Astrocyte (in vitro differentiated cells and primary cell): ENCODE data around the gene NMT1. TPM values are rescaled to one million over a fixed set of nuclear protein-coding genes. Genes with fewer than 3 reads are reported as not detected.
"Not testable (repeated sequence)": the region's sequence is repeated elsewhere in the genome, so short reads cannot be mapped to it uniquely, and the experiment has no call there.

Source experiments
- DNase-seq: peaks from one replicate; pipeline ENCODE4 v3.0.0-alpha.2; 2010; ENCODE audit warnings: low read depth
- FAIRE-seq: peaks from 2 replicates; lab custom pipeline; 2011; peaks lifted over from hg19 to GRCh38; lab: Jason Lieb, UNC
- H2AFZ ChIP-seq: 2 replicates; pipeline ENCODE4 v1.6.0; 2012; ENCODE audit warnings: low read depth, low read length, inconsistent platforms
- H3K27ac ChIP-seq: 2 replicates; pipeline ENCODE4 v1.5.1; 2011; ENCODE audit warnings: low read depth, low read length, inconsistent platforms
- H3K27me3 ChIP-seq: 2 replicates; pipeline ENCODE4 v1.6.0; 2011; ENCODE audit warnings: low read length, inconsistent platforms; ENCODE audit not compliant: insufficient read depth
- H3K36me3 ChIP-seq: 2 replicates; pipeline ENCODE4 v1.5.1; 2011; ENCODE audit warnings: low read length, inconsistent platforms; ENCODE audit not compliant: insufficient read depth
- H3K4me1 ChIP-seq: 2 replicates; pipeline ENCODE4 v1.5.1; 2011; ENCODE audit warnings: low read length, inconsistent platforms; ENCODE audit not compliant: insufficient read depth
- H3K4me2 ChIP-seq: 2 replicates; pipeline ENCODE4 v1.6.0; 2012; ENCODE audit warnings: low read length, inconsistent platforms
- H3K4me3 ChIP-seq: 2 replicates; pipeline ENCODE4 v1.5.1; 2011; ENCODE audit warnings: low read depth, mild to moderate bottlenecking, low read length, inconsistent platforms; ENCODE audit not compliant: insufficient read depth
- H3K79me2 ChIP-seq: 2 replicates; pipeline ENCODE4 v1.6.0; 2012; ENCODE audit warnings: mild to moderate bottlenecking, low read length, inconsistent platforms; ENCODE audit not compliant: insufficient read depth
- H3K9ac ChIP-seq: 2 replicates; pipeline ENCODE4 v1.6.0; 2012; ENCODE audit warnings: mild to moderate bottlenecking, low read length, inconsistent platforms
- H3K9me3 ChIP-seq: 2 replicates; pipeline ENCODE4 v1.5.1; 2012; ENCODE audit warnings: low read depth, mild to moderate bottlenecking, low read length, inconsistent platforms; ENCODE audit not compliant: insufficient read depth
- H4K20me1 ChIP-seq: 2 replicates; pipeline ENCODE4 v1.6.0; 2012; ENCODE audit warnings: low read length, inconsistent platforms; ENCODE audit not compliant: insufficient read depth
- H3K27ac Mint-ChIP-seq: one replicate; pipeline ENCODE4 v1.8.0; 2021; ENCODE audit warnings: mild to moderate bottlenecking, mixed read lengths; ENCODE audit not compliant: unreplicated experiment
- H3K27me3 Mint-ChIP-seq: one replicate; pipeline ENCODE4 v1.8.0; 2021; ENCODE audit warnings: low read depth, mixed read lengths; ENCODE audit not compliant: unreplicated experiment
- H3K36me3 Mint-ChIP-seq: one replicate; pipeline ENCODE4 v1.8.0; 2021; ENCODE audit warnings: low read depth, mixed read lengths; ENCODE audit not compliant: unreplicated experiment
- H3K4me1 Mint-ChIP-seq: one replicate; pipeline ENCODE4 v1.8.0; 2021; ENCODE audit warnings: low read depth, mixed read lengths; ENCODE audit not compliant: unreplicated experiment
- H3K4me3 Mint-ChIP-seq: one replicate; pipeline ENCODE4 v1.8.0; 2021; ENCODE audit warnings: mild to moderate bottlenecking, moderate library complexity, mixed read lengths; ENCODE audit not compliant: unreplicated experiment
- H3K9me3 Mint-ChIP-seq: one replicate; pipeline ENCODE4 v1.8.0; 2021; ENCODE audit warnings: mild to moderate bottlenecking, mixed read lengths; ENCODE audit not compliant: unreplicated experiment
- CTCF ChIP-seq: IDR thresholded peaks from 2 replicates; pipeline ENCODE4 v1.5.1; 2011; ENCODE audit warnings: low read depth, mild to moderate bottlenecking, inconsistent platforms, low read length, moderate library complexity; ENCODE audit not compliant: insufficient read depth
- EZH2 ChIP-seq: IDR thresholded peaks from 2 replicates; pipeline ENCODE4 v1.6.1; 2012; ENCODE audit warnings: mild to moderate bottlenecking, low read length, inconsistent platforms; ENCODE audit not compliant: insufficient read depth
- total RNA-seq: library from RNA; stranded (reverse); gene quantifications from 2 replicates; pipeline ENCODE4 v1.2.1, GENCODE V29; 2021

The NMT1 gene
- total RNA-seq, 1 donor from 2014 or later: 114 TPM

- TF ChIP-seq EZH2 (no peak), CTCF (no peak)
- Histone ChIP-seq H3K36me3 (no peaks in the 10 kb centered on the region), H3K4me3 (peak within 1 kb of the TSS; percentile 86), H3K4me1 (peaks cover 21% of the 10 kb centered on the region), H3K27me3 (no peaks in the 10 kb centered on the region), H4K20me1 (no peaks in the 10 kb centered on the region), H3K9ac (peak within 1 kb of the TSS; percentile 98), H3K4me2 (peak within 1 kb of the TSS; percentile 97), H3K79me2 (peaks cover 42% of the 10 kb centered on the region), H3K27ac (peak within 1 kb of the TSS; percentile 94), H2AFZ (peak within 1 kb of the TSS; percentile 76), H3K9me3 (no peaks in the 10 kb centered on the region)
- H3K27me3 Mint-ChIP-seq: no peaks in the 10 kb centered on the region
- H3K36me3 Mint-ChIP-seq: peaks cover 3% of the 10 kb centered on the region
- H3K27ac Mint-ChIP-seq: peak within 1 kb of the TSS; percentile 89
- H3K4me1 Mint-ChIP-seq: peaks cover 11% of the 10 kb centered on the region
- DNase-seq (peak; percentile 92), FAIRE-seq (no peak)
- H3K4me3 Mint-ChIP-seq: peak within 1 kb of the TSS; percentile 87
- H3K9me3 Mint-ChIP-seq: no peaks in the 10 kb centered on the region
Measured at GRCh38 chr17:45051060-45051719, 9.9 kb upstream of the NMT1 start, which contains the start of gene DCAKD. DCAKD (minus strand) TSS chr17:45051632; CDS start chr17:45034885, 16,747 bp downstream.

GRCh38 chr17:45051720-45052051 is 9.4 kb upstream of the NMT1 start:
- FAIRE-seq, H3K4me2 ChIP-seq, H4K20me1 ChIP-seq, H3K27me3 Mint-ChIP-seq, H3K27ac ChIP-seq, H3K36me3 ChIP-seq, H3K4me1 Mint-ChIP-seq, H3K4me3 Mint-ChIP-seq, H3K9me3 ChIP-seq, H3K4me3 ChIP-seq, H3K36me3 Mint-ChIP-seq, H3K27ac Mint-ChIP-seq, DNase-seq, H3K9me3 Mint-ChIP-seq, H2AFZ ChIP-seq, H3K27me3 ChIP-seq, H3K9ac ChIP-seq: not testable (repeated sequence)
- Histone ChIP-seq H3K79me2 (peaks cover 42% of the 10 kb centered on the region), H3K4me1 (peaks cover 19% of the 10 kb centered on the region)

GRCh38 chr17:45052052-45052772 is 8.9 kb upstream of the NMT1 start:
- Histone ChIP-seq H3K27me3 (no peaks in the 10 kb centered on the region), H3K9me3 (no peaks in the 10 kb centered on the region), H3K4me3 (peak overlapping the region; percentile 77), H3K79me2 (peaks cover 42% of the 10 kb centered on the region), H2AFZ (peak overlapping the region; percentile 76), H3K4me1 (peaks cover 14% of the 10 kb centered on the region), H3K27ac (peak overlapping the region; percentile 63), H3K36me3 (no peaks in the 10 kb centered on the region), H3K4me2 (peak overlapping the region; percentile 97), H4K20me1 (no peaks in the 10 kb centered on the region), H3K9ac (peak overlapping the region; percentile 92)
- DNase-seq (no peak), FAIRE-seq (no peak)
- no peak for TF ChIP-seq CTCF
- TF ChIP-seq EZH2: no peak
- Mint-ChIP-seq H3K4me1 (peaks cover 4% of the 10 kb centered on the region), H3K27me3 (no peaks in the 10 kb centered on the region), H3K4me3 (peak overlapping the region; percentile 80), H3K36me3 (no peaks in the 10 kb centered on the region), H3K27ac (peak overlapping the region; percentile 12), H3K9me3 (no peaks in the 10 kb centered on the region)
